ENCODE results near the gene GLTP.

The GLTP gene

DNA sequence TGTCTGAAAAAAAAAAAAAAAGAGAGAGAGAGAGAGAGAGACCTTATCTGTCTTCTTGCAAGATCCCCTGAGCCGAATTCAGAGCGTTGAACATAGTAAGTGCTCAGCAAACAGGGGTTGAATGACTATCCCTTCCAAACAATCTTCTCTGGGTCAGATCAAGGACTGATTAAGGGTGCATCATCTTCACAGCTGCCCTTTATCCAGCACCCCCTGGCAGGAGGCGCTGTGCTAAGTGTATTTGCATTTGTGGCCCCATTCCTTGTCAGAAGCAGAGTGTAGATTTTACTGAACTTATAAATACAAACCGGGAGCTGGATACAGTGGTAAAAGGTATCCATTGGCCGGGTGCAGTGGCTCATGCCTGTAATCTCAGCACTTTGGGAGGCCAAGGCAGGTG, 38.3 kb downstream of the GLTP start:
- no peak for DNase-seq (ENCODE audit: low read depth)

DNA sequence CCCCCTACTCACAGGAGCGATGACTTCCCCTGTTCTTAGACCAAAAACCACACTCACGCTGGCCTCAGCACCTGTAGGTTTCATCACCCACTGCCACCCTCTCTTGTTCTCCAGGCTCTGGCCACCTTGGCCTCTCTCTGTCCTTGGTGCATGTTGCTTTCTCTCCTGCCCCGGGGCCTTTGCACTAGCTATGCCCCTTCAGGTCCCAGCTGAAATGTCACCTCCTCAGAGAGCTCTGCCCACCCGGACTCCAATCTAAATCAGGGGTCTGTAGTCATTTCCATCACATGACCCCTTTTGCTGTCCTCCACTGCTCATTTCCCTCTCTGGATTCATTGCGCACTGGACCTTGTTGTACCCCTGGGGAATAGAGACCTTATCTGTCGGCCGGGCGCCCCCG, 39.0 kb downstream of the GLTP start:
- DNase-seq (ENCODE audit: low read depth): no peak

DNA sequence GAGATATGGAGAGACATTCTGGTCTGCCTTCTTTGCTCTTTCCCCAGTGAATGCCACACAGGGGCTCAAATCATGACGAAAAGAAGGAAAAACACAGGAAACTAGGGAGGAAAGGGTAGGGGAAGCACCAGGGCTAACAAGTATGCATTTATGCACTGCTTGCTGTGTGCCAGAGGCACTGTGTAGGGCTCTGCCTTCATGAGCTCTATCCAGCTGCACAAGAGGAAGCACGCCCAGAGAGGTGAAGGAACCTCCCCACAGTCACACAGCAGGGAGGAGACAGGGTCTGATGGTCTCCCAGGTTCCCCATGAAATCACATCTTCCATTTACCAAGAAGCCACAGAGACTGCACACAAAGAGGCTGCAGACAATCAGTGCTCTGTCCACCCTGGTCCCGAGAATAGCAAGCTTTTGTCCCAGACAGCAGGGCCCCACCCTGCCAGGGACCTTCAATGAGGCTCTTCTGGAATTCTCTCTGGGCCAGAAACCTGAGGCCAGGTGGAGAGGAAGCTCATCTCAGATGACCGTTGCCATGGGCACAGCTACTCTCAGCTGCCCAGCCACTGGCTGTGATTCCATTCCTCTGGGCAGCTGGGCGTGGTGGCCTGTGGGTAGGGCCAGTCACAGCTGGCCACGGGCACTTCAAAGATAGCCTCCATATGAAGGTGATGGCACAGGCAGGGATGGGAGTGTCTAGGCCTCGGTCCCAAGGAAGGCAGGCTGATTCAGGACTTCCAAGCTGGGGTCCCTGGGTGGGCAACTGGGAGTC, 39.9 kb downstream of the GLTP start:
- DNase-seq (ENCODE audit: low read depth): no peak

DNA sequence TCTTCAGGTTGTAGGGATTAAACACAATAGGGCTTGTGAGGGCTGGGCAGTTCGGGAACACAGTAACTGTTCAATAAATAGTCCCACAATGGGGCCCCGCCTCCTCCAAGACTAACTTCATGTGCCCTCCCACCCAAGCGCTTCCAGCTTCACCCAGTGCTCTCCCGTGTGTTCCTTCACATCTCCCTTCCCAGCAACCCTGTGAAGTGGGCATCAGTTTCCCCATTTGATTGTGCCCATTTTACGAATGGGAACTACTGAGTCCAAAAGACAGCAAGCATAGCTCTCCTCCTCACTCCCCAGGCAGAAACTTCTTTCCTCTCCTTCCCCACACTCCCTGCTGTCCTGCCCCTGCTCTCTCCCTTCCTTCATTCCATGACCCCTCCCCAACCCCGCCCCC, 40.9 kb downstream of the GLTP start:
- DNase-seq (ENCODE audit: low read depth): no peak

DNA sequence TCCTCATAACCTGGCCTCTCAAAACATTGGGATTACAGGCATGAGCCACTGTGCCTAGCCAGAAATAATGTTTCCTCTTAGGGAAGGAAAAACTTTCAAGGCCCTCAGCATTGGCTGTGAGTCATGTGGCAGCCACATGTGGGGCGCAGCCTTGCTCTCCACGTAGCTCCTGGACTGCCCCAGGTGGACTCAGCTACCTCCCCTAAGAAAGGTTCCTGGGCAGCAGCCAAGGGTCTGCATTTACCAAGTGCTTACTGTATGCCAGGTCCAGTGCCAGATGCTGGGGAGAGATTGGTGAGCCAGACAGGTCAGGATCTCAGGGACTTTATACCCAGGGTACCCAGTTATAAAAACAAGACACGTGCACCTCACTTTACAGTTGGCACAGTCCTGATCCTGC, 43.4 kb downstream of the GLTP start:
- DNase-seq (ENCODE audit: low read depth): no peak

DNA sequence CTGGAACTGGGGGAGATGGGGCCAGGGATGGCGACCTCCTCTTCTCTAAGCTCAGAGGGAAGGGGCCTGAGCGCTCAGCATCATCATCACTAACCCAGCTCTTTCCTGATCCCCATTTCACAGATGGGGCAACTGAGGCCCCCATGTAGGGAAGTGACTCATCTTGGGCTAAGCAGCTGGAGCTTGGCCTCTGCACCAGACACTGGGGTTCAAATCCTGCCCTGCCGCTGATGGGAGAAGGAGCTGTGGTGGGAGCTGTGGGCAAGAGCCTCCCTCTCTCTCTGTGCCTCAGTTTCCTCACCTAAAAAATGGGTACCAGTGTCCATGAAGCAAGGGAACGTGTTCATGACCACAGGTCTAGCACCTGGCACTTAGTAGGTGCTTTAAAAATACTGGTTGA, 44.5 kb downstream of the GLTP start:
- no peak for DNase-seq (ENCODE audit: low read depth)

DNA sequence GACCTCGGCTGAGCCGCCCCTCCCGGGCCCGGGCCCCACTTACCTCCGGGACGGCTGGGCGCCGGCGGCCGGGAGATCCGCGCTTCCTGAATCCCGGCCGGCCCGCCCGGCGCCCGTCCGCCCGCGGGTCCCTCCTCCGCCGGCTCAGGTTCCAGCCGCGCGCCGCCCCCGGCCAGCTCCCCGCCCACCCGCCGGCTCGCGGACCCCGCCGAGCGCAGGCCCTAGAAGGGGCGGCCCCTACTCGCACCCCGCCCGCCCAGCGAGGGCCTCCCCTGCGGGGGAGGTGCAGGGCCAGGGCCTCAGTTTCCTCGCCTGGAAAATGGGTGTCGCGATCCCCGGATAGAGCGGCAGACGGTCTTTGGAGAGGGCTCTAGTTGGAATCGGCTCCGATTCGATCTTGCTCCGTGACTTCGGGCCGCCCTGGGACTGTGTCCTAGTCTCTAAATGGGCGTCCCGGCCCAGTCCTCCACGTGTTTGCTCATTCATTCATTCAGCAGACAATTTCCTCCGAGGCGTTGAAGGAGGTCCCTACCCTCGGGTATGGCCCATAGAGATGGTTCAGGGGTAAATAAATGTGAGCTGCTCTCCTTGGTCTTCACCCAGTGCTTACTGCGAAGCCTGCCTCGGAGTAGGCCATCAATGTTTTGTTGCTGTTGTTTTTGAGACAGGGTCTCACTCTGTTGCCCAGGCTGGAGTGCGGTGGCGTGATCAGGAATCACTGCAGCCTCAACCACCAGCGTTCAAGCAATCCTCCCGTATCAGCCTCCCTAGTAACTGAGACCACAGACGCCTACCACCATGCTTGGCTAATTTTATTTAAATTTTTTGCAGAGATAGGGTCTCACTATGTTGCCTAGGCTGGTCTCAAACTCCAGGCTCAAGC, 46.8 kb downstream of the GLTP start, which contains the start of gene TRPV4:
Gene TRPV4 (minus strand): TSS at position 92 of the 883 bp plus-strand sequence. CDS start 18,602 bp downstream, outside the sequence.
- no peak for DNase-seq (ENCODE audit: low read depth)

DNA sequence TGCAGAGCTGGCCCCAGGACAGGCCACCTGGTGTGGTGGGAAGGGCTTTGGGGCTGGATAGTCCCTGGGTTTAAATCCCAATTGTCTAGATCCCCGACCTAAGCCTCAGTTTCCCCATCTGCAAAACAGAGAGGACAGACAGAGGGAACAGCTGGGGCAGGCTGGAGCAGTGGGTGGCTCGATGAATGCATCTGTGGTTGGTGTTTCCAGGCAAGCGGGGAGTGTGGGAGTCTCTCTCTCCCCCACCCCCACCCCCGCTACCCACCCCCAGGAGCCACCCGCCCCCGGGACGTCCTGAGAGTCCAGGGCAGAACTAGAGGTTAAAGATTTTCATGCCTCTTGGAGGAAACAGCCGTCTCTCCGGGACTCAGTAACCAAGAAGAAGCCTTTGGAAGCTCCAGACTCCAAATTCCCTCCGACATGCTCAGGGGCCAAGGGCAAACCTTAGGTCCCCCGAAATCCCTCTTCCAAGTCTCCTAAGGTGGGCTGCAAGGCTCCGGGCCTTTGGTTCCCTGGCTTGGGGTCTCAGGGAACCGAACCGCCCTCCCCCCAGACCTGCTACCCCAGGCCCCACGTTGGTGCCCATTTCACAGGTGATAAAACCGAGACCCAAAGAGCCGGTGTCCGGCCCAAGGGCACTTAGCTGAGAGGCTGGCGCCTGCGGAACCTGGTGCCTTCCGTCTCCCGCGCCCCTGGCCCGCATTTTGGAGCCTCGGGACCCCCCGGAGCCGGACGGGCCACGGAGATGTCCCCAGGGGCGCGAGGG, 47.6 kb downstream of the GLTP start:
- no peak for DNase-seq (ENCODE audit: low read depth)

DNA sequence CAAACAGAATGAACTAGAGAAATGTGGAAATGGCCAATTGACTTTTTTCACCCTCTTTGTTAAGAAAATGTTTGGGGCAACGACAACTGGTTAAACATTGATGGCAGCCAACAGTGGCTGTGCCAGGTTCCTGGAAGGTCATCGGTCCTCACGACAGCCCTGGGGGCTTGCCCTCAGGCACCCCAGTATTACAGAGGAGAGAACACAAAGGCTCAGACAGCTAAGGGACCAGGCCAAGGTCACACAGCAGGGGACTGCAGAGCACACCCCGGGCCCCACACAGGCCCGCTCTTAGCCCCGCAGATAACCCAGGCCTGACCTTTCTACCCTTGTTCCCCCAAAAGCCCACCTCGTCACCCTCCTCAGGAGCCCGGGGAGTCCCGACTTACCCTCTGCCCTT, 48.4 kb downstream of the GLTP start:
- DNase-seq (ENCODE audit: low read depth): no peak

DNA sequence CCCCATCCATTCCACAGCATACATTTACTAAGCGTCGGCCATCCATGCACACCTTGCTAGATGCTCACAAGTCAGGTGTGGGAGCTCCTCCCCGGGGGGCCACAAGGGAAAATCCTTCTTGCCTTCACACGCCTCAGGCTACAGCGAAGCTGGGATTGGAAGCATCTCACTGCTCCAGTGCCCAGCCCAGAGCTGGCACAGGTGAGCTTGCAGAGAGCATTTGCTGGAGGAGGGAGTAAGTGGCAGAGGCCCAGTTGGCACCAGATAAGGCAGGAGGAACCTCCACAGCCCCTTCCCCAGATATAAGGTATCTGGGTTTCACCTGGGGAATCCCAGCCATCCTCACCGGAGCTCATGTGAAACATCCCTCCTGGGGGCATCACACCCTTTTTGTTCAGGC, 49.0 kb downstream of the GLTP start:
- DNase-seq (ENCODE audit: low read depth): no peak

DNA sequence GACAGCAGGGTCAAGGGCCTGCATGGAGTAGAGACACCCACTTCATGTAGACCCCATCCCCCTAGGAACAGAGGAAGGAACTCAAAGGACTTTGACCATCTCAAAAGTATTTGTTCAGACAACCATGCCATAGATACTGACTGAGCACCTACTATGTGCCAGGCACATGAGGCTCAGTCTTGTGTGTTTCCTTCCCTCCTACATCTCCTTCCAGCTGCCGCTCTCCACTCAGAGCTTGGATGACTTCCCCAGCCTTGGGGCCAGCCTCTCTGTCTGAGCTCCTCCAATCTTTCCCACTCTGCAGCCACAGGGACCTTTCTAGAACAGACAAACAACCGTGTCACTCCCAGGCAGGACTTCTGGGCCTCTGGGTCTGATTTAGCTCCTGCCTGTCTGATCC, 49.6 kb downstream of the GLTP start:
- no peak for DNase-seq (ENCODE audit: low read depth)

DNA sequence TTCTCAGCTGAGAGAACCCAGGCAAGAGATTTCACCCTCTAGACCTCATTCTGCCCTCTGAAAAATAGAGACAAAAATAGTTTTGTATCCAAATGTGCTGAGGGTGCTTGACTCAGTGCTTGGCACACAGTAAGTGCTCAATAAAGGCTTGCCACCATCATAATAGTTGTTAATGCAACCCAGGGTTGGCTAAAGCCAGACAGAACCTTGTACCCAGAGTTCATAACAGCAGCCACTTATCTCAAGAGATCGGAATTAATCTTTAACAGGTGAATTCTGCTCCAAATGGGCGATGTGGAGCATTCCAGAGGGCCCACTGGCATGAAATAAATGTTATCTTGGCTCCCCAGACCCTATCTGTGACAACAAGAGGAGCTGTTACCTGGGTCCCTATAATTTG, 50.1 kb downstream of the GLTP start:
- DNase-seq (ENCODE audit: low read depth): no peak

DNA sequence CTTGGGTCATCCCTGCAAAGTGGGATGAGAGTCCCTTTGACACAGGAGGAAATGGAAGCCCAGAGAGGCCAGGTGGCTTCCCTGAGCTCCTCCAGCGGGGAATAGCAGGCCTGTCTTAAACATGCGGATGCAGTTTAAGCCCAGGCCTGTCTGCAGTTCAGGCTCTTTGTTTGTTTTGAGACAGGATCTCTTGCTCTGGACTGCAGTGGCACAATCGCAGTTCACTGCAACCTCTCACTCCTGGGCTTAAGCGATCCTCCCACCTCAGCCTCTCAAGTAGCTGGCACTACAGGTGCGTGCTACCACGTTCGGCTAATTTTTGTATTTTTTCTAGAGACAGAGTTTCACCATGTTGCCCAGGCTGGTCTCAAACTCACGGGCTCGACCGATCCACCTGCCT, 50.7 kb downstream of the GLTP start:
- no peak for DNase-seq (ENCODE audit: low read depth)

DNA sequence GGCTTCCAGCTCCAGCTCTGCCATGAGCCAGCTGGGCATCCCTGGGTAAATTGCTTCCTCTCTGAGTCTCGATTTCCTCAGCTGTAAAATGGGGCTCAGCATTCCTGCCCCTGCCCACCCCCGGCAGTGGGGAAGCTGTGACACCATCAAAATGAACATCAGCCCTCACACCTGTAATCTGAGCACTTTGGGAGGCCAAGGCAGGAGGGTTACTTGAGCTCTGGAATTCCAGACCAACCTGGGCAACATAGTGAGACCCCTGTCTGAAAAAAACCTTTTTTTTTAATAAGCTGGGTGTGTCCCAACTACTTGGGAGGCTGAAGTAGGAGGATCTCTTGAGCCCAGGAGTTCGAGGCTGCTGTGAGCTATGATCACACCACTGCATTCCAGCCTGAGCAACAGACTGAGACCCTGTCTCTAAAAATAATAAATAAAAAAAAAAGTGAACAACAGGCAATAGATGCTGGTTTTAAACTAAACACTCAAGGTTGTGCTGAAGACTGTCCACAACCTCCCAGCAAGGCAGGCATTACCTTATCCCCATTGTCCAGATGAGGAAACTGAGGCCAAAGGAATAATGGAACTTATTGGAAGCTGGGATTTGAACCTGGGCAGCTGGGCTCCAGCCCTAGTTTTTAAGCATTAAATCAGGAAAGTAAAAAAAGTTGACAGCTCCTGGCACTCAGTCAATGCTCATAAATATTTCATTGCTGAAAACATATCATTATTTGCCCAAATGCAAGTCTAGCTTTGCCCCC, 51.4 kb downstream of the GLTP start:
- no peak for DNase-seq (ENCODE audit: low read depth)

DNA sequence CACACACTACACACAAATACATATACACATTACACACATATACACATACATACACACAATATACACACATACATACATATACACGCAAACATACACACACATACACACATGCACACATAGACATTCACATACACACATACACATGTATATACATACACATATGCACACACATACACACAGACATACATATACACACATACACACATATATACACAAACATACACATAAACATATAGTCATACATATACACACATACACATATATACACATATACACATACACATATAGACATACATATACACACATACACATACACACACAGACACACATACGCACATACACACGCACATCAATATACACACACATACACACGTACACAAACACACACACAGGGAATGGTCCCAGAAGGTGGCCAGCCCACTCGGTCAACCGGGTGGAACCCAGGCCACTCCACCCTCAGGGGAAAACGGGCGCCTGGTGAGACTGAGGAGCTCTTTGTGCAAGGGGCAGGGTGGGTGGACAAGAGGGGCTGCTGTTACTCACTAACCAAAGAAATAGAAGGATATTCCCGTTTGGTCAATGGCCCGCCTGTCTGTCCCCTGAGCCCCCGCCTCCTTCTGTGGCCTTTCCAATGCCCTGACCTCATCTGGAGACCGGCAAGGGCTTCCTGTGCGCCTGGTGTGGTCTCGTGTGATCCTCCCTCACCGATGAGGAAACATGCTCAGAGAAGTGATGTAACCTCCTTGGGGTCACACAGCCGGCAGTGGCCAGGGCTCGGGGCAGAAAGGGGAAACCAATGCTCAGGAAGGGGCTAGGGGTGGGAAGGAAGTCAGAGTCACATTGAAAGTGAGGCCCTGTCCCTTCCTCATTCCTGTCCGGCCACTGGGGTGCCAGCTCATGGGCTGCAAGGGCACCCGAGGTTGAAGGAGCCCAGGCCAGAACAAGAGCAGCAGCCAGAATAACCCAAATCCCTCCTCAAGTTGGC, 52.5 kb downstream of the GLTP start:
- DNase-seq (ENCODE audit: low read depth): no peak

DNA sequence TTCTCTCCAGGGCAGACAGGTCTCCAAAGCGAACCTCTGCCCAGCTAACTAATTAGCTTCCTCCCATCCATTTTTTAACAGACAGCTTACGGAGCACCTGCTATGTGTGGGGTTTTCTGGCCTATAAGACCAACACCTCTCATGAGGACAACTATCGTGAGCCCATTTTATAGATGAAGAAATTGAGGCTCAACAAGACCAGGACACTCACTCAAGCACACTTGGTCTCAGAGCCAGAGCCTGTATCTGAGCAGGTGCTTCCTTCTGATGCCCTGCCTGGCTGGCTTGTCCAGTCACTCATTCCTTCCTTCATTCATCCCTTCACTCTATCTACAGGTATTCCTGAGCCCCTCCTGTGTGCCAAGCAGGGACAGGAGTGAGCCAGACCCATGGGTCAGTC, 53.3 kb downstream of the GLTP start:
- no peak for DNase-seq (ENCODE audit: low read depth)

DNA sequence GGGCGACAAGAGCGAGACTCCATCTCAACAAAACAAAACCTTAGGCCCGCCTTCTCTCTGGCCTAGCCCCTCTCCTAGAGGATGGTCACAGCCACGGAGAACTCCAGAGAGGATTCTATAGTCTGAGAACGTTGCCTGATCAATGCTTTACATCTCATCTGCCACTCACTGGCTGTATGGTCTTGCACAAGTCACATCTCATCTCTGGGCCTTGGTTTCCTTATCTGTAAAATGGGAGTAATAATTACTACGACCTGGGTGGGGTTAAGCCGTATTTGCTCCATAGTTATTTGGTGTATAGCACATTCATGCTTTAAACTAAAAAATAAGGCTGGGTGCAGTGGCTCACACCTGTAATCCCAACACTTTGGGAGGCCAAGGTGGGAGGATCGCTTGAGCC, 55.6 kb downstream of the GLTP start:
- no peak for DNase-seq (ENCODE audit: low read depth)

DNA sequence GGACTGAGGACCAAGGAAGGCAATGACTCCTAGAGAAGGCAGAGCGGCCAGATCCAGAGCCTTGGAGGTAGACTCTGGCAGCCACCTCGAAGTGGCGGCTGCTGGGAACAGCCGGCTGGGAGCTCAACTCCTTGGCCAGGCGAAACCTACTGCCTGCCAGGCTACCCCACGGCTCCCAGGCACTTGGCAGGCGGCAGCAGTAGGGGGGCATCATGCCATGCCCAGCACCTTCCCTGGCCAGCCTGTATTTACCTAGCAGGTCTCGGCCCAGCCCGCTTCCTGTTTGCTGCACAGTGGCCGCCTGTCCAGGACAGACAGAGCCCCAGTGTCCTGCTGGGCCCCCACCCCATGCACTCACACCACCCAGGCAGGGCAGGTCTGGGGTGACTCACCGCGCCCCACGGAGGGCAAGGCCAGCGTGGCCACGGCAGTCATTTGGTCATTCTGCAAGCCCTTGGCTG, 57.4 kb downstream of the GLTP start:
- no peak for DNase-seq (ENCODE audit: low read depth)

DNA sequence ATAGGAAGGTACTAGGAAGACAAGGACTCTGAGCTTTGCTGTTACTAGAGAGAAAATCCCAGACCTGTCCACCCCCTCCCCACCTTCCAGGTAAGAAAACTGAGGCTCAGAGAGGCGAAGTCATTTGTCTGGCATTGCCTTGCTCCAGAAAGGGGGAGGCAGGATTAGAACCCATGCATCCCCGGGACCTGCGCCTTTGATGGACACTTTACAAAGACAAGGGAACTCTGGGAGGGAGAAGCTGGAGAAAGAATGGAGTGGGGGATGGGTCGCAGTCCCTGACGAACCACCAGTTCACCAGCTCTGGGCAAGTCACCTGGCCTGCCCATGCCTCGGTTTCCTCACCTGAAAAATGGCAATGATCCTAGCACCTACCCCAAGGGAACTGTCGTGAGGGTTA, 57.9 kb downstream of the GLTP start:
- DNase-seq (ENCODE audit: low read depth): no peak

DNA sequence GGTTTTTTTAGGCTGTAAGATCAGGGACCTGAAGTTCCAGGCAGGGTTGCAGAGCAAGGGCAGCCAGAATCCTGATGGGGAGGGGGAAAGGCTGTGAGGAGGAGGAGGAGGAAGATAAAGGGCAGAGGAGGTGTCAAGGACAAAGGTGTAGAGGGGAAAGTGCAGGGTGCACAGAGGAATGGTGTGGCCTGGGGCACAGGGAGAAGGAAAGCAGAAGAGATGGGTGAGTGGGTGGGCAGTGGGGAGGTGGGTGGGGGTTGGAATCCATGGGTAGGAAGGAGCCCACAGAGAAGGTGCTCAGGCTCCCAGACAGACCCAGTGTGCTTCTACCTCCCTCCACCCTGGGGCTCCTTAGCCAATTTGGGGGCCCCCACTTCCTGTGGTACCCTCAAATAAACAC, 58.4 kb downstream of the GLTP start:
- DNase-seq (ENCODE audit: low read depth): no peak
